ENCODE measurements around the gene MICALL1. TPM values are rescaled to one million over a fixed set of nuclear protein-coding genes. Genes with fewer than 3 reads are reported as not detected.

MICALL1 gene
- total RNA-seq (2014; rRNA removed; shearing (Covaris generic)): 56.4 and 64.6 TPM in 2 replicates

GRCh38 chr22:37905534-37906363, at the start of gene MICALL1:
Gene MICALL1 (plus strand): TSS chr22:37906297. CDS start chr22:37906423, 126 bp downstream.

GRCh38 chr22:37953437-37954179, 47.5 kb downstream of the MICALL1 start, which contains the start of the genes C22orf23 and POLR2F:
Gene C22orf23 (minus strand): TSS chr22:37953601. CDS start chr22:37953149, 452 bp downstream.
Gene POLR2F (plus strand): TSS chr22:37953699. CDS start chr22:37953788, 89 bp downstream.

GRCh38 chr22:37983860-37984791, 78.0 kb downstream of the MICALL1 start, which contains the start of gene SOX10:
Gene SOX10 (minus strand): TSS chr22:37984555. CDS start chr22:37983784, 771 bp downstream.

Other genes with a start within 250 kb of the MICALL1 start
- 29.7 and 30.5 TPM in 2 replicates for gene PDXP, start 247.6 kb upstream of the MICALL1 start, total RNA-seq (2014; rRNA removed; shearing (Covaris generic))
- 1,695 and 1,774 TPM in 2 replicates for gene LGALS1, start 230.7 kb upstream of the MICALL1 start, total RNA-seq (2014; rRNA removed; shearing (Covaris generic))
- 52.5 and 60.5 TPM in 2 replicates for gene NOL12, start 220.0 kb upstream of the MICALL1 start, total RNA-seq (2014; rRNA removed; shearing (Covaris generic))
- gene TRIOBP, start 209.2 kb upstream of the MICALL1 start, total RNA-seq (2014; rRNA removed; shearing (Covaris generic)): 114 and 118 TPM in 2 replicates
- 14.6 and 17.4 TPM in 2 replicates for gene GCAT, start 98.4 kb upstream of the MICALL1 start, total RNA-seq (2014; rRNA removed; shearing (Covaris generic))
- gene GALR3, start 82.9 kb upstream of the MICALL1 start, total RNA-seq (2014; rRNA removed; shearing (Covaris generic)): not detected in 2 replicates
- 43.5 and 50.7 TPM in 2 replicates for gene ANKRD54, start 62.0 kb upstream of the MICALL1 start, total RNA-seq (2014; rRNA removed; shearing (Covaris generic))
- gene EIF3L, start 56.9 kb upstream of the MICALL1 start, total RNA-seq (2014; rRNA removed; shearing (Covaris generic)): 429 and 461 TPM in 2 replicates
- 1.0 TPM in 1 of 2 replicates, not detected in the other for gene C22orf23, start 47.3 kb downstream of the MICALL1 start, total RNA-seq (2014; rRNA removed; shearing (Covaris generic))
- 484 and 496 TPM in 2 replicates for gene POLR2F, start 47.4 kb downstream of the MICALL1 start, total RNA-seq (2014; rRNA removed; shearing (Covaris generic))
- 240 and 303 TPM in 2 replicates for gene SOX10, start 78.3 kb downstream of the MICALL1 start, total RNA-seq (2014; rRNA removed; shearing (Covaris generic))
- gene PICK1, start 151.1 kb downstream of the MICALL1 start, total RNA-seq (2014; rRNA removed; shearing (Covaris generic)): 30.3 and 33.0 TPM in 2 replicates
- not detected in 2 replicates for gene SLC16A8, start 177.9 kb downstream of the MICALL1 start, total RNA-seq (2014; rRNA removed; shearing (Covaris generic))
- 44.1 and 48.5 TPM in 2 replicates for gene BAIAP2L2, start 204.4 kb downstream of the MICALL1 start, total RNA-seq (2014; rRNA removed; shearing (Covaris generic))